ENCODE data around the gene PIK3R5.

Gene PIK3R5

GRCh38 chr17:8914554-8914953 is 51.0 kb downstream of the PIK3R5 start:
- TF ChIP-seq TEAD4 (IDR thresholded peaks at IDR 0.05) (no peak), YY1 (IDR thresholded peaks at IDR 0.05; ENCODE audit: low read depth) (no peak), EGR1 (IDR thresholded peaks at IDR 0.05) (no peak), CEBPB (IDR thresholded peaks at IDR 0.05) (no peak), EP300 (IDR thresholded peaks at IDR 0.05; ENCODE audit: borderline replicate concordance) (no peak), CREB1 (IDR thresholded peaks at IDR 0.05; ENCODE audit: low read depth) (no peak), NFIC (IDR thresholded peaks at IDR 0.05) (no peak), ZBTB7A (IDR thresholded peaks at IDR 0.05; ENCODE audit: low read depth) (no peak), RAD21 (IDR thresholded peaks at IDR 0.05; ENCODE audit: low read depth) (no peak), MAX (IDR thresholded peaks at IDR 0.05) (no peak), REST (IDR thresholded peaks at IDR 0.05; ENCODE audit: low read depth) (no peak), TCF12 (IDR thresholded peaks at IDR 0.05; ENCODE audit: low read depth) (no peak), TAF1 (IDR thresholded peaks at IDR 0.05; ENCODE audit: low read depth) (no peak), FOXM1 (IDR thresholded peaks at IDR 0.05; ENCODE audit: borderline replicate concordance, low read depth) (no peak), USF1 (IDR thresholded peaks at IDR 0.05) (no peak)

GRCh38 chr17:8913879-8914278 is 51.6 kb downstream of the PIK3R5 start:
- TF ChIP-seq EP300 (IDR thresholded peaks at IDR 0.05; ENCODE audit: borderline replicate concordance) (no peak), ZBTB7A (IDR thresholded peaks at IDR 0.05; ENCODE audit: low read depth) (no peak), TAF1 (IDR thresholded peaks at IDR 0.05; ENCODE audit: low read depth) (no peak)

GRCh38 chr17:8913091-8913490 is 52.4 kb downstream of the PIK3R5 start:
- TF ChIP-seq TCF12 (IDR thresholded peaks at IDR 0.05; ENCODE audit: low read depth) (no peak), NFIC (IDR thresholded peaks at IDR 0.05) (no peak), RAD21 (IDR thresholded peaks at IDR 0.05; ENCODE audit: low read depth) (no peak), MAX (IDR thresholded peaks at IDR 0.05) (no peak), CREB1 (IDR thresholded peaks at IDR 0.05; ENCODE audit: low read depth) (no peak), EP300 (IDR thresholded peaks at IDR 0.05; ENCODE audit: borderline replicate concordance) (no peak), TEAD4 (IDR thresholded peaks at IDR 0.05) (no peak), CEBPB (IDR thresholded peaks at IDR 0.05) (no peak), EGR1 (IDR thresholded peaks at IDR 0.05) (no peak)

GRCh38 chr17:8912084-8912981 is 53.2 kb downstream of the PIK3R5 start:
- TF ChIP-seq EGR1 (IDR thresholded peaks at IDR 0.05) (no peak), MAX (IDR thresholded peaks at IDR 0.05) (no peak)

- TF ChIP-seq REST (IDR thresholded peaks at IDR 0.05; ENCODE audit: low read depth) (no peak), CEBPB (IDR thresholded peaks at IDR 0.05) (no peak), TAF1 (IDR thresholded peaks at IDR 0.05; ENCODE audit: low read depth) (no peak), EP300 (IDR thresholded peaks at IDR 0.05; ENCODE audit: borderline replicate concordance) (no peak), MAX (IDR thresholded peaks at IDR 0.05) (no peak), TCF12 (IDR thresholded peaks at IDR 0.05; ENCODE audit: low read depth) (no peak), CREB1 (IDR thresholded peaks at IDR 0.05; ENCODE audit: low read depth) (no peak), EGR1 (IDR thresholded peaks at IDR 0.05) (no peak), ZBTB7A (IDR thresholded peaks at IDR 0.05; ENCODE audit: low read depth) (no peak), TEAD4 (IDR thresholded peaks at IDR 0.05) (no peak), USF1 (IDR thresholded peaks at IDR 0.05) (no peak), YY1 (IDR thresholded peaks at IDR 0.05; ENCODE audit: low read depth) (no peak), FOXM1 (IDR thresholded peaks at IDR 0.05; ENCODE audit: borderline replicate concordance, low read depth) (no peak), RAD21 (IDR thresholded peaks at IDR 0.05; ENCODE audit: low read depth) (no peak), NFIC (IDR thresholded peaks at IDR 0.05) (no peak)
Observed at GRCh38 chr17:8910969-8911604, 54.4 kb downstream of the PIK3R5 start.

Data from Ishikawa (cell line).